Measurements from ENCODE around the gene LPAR6. TPM values are rescaled to one million over a fixed set of nuclear protein-coding genes. Genes with fewer than 3 reads are reported as not detected.

Gene LPAR6
- polyA plus RNA-seq, 1 of the 3 experiments (the other 2 are of a cell fraction) = 0.03 TPM

GRCh38 chr13:48393698-48394085 is 19.2 kb downstream of the LPAR6 start:
- DNase-seq = no peak
- Histone ChIP-seq H3K9ac (no peak overlapping the region), H3K9me3 (no peaks in the 10 kb centered on the region), H4K20me1 (ENCODE audit: insufficient read depth) (no peaks in the 10 kb centered on the region), H3F3A (replicated peaks; ENCODE audit: insufficient read depth) (peaks cover 5% of the 10 kb centered on the region), H3K27me3 (ENCODE audit: insufficient read depth) (no peaks in the 10 kb centered on the region), H3K36me3 (replicated peaks in 1 of 2; ENCODE audit: control insufficient read depth in 1 of 2, insufficient read depth in 2 of 2, low read length in 1 of 2) (peaks cover 8 to 41% of the 10 kb centered on the region in 2 experiments), H3K4me3 (ENCODE audit: low read depth in 2 of 2, low read length in 1 of 2) (no peak overlapping the region), H3K4me2 (no peak overlapping the region), H3K4me1 (ENCODE audit: control insufficient read depth in 1 of 2, insufficient read depth in 2 of 2, low read depth in 1 of 2, low read length in 1 of 2) (peaks cover 0 to under 1% of the 10 kb centered on the region in 2 experiments; a peak in 2 of 4 replicates), H3K9me2 (no peaks in the 10 kb centered on the region), H2AFZ (ENCODE audit: low read depth) (no peak overlapping the region), H3K79me2 (ENCODE audit: insufficient read depth) (peaks cover 5% of the 10 kb centered on the region; the same call in 1 of the 2 replicates), H3K27ac (ENCODE audit: low read depth in 2 of 2, low read length in 1 of 2) (no peak overlapping the region)
- 91% methylated on average over 2 of the region's 2 CpGs for WGBS (ENCODE audit: low lambda C conversion rate)
- TF ChIP-seq RAD21 (IDR thresholded peaks at IDR 0.05; ENCODE audit: low read length) (no peak), MXI1 (IDR thresholded peaks at IDR 0.05; ENCODE audit: low read depth, low read length) (no peak), ELF1 (IDR thresholded peaks at IDR 0.05) (no peak), ZBTB33 (IDR thresholded peaks at IDR 0.05; ENCODE audit: borderline replicate concordance, low read depth) (no peak), USF2 (IDR thresholded peaks at IDR 0.05; ENCODE audit: borderline replicate concordance, low read depth, low read length) (no peak), MAX (IDR thresholded peaks at IDR 0.05; ENCODE audit: low read depth) (no peak), EZH2phosphoT487 (IDR thresholded peaks at IDR 0.05; ENCODE audit: borderline replicate concordance, low read depth) (no peak), CHD2 (IDR thresholded peaks at IDR 0.05; ENCODE audit: low read length, partially characterized antibody) (no peak), JUND (IDR thresholded peaks at IDR 0.05) (no peak), IRF3 (IDR thresholded peaks at IDR 0.05; ENCODE audit: low read depth, low read length) (no peak), TCF12 (IDR thresholded peaks at IDR 0.05) (no peak), REST (IDR thresholded peaks at IDR 0.05; ENCODE audit: low read depth, low read length) (no peak)
- ChIA-PET CTCF (no interaction called here), POLR2A (interaction anchor here (0.7 kb wide), 1 partner anchor 116 kb away, joined by 4 read pairs; no protein-coding TSS in a partner anchor)

Measured in SK-N-SH (cell line).